ENCODE measurements around the gene FIGNL2. TPM values are rescaled to one million over a fixed set of nuclear protein-coding genes. Genes with fewer than 3 reads are reported as not detected.

The FIGNL2 gene
- total RNA-seq, 1 donor from 2014 or later = not detected

DNA sequence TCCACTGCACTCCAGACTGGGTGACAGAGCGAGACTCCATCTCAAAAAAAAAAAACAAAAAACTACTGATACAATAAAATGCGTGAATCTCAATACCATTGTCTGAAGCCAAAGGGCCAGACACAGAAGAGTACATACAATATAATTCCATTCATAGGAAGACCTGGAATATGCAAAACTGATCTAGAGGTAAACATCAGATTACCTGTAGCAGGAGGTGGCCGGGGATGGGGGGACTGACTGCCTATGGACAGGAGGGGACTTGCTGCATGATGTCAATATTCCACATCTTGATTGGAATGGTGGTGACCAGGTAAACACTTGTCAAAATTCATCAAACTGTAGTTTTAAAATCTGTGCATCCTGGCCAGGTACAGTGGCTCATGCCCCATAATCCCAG, 12.5 kb upstream of the FIGNL2 start:
- Histone ChIP-seq H3K9me3 (no peaks in the 10 kb centered on the region), H3K4me3 (no peak overlapping the region), H3K36me3 (no peaks in the 10 kb centered on the region), H3K27ac (no peak overlapping the region), H3K27me3 (no peaks in the 10 kb centered on the region), H3K4me1 (peaks cover 6% of the 10 kb centered on the region in 2 donors)
- no peak for TF ChIP-seq CTCF (IDR thresholded peaks at IDR 0.05)
- DNase-seq (ENCODE audit: low spot score in 2 of 2) = no peak
- intact Hi-C loops (cut with DNase I) = no loop called here

GRCh38 chr12:51855586-51856428, 7.3 kb upstream of the FIGNL2 start:
- DNase-seq (ENCODE audit: low spot score in 2 of 2) = no peak
- Histone ChIP-seq H3K4me3 (peak overlapping the region in 1 of 2 donors; percentile 52), H3K4me1 (no peaks in the 10 kb centered on the region), H3K9me3 (no peaks in the 10 kb centered on the region), H3K27me3 (no peaks in the 10 kb centered on the region), H3K36me3 (no peaks in the 10 kb centered on the region), H3K27ac (no peak overlapping the region)
- TF ChIP-seq CTCF (IDR thresholded peaks at IDR 0.05) = no peak
- intact Hi-C loops (cut with DNase I) = no loop called here

DNA sequence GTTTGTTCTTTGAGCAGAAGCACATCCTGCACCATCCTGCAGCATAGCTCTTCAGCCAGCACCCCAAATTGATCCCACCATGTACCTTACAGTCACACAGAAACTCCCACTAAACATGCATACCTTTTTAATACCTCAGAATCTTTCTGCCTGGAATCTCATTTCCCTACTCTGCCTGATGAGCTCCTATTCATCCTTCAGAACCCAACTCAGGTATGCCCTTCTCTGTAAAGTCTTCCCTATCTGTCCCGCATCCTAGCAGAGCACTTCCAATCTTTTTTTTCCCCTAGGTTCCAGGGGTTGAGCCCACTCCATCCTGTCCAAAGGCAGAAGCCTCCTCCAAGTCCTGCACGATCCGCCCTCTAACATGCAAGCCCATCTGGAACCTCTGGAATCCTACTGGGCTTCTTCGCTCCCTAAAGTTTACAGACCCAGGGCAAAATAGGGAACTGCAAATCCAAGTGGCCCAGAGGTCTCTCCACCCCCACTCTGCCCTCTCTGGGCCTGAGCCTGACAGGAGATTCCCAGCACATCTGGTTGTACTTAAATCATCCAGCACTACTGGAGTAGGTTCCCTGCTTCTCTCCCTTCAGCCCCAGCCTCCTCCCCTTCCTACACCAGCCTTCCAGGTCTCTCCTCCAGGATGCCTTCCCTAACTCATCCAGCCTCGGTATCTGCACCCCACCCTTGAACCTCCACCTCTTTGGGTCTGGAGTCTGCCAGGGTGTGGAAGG, 4.1 kb upstream of the FIGNL2 start:
- Histone ChIP-seq H3K4me3 (no peak overlapping the region), H3K36me3 (no peaks in the 10 kb centered on the region), H3K27ac (no peak overlapping the region), H3K9me3 (no peaks in the 10 kb centered on the region), H3K27me3 (peaks cover 8% of the 10 kb centered on the region), H3K4me1 (peaks cover 0 to 7% of the 10 kb centered on the region in 2 donors)
- no peak for TF ChIP-seq CTCF (IDR thresholded peaks at IDR 0.05)
- DNase-seq (ENCODE audit: low spot score in 2 of 2) = no peak
- intact Hi-C loops (cut with DNase I) = no loop called here

GRCh38 chr12:51851413-51852124, 3.1 kb upstream of the FIGNL2 start:
- H3K4me3 ChIP-seq = no peak overlapping the region
- H3K27ac ChIP-seq = no peak overlapping the region
- intact Hi-C loops (cut with DNase I) = no loop called here
- H3K4me1 ChIP-seq = peaks cover 0 to 14% of the 10 kb centered on the region in 2 donors
- no peaks in the 10 kb centered on the region for H3K36me3 ChIP-seq
- no peak for TF ChIP-seq CTCF (IDR thresholded peaks at IDR 0.05)
- H3K9me3 ChIP-seq = no peaks in the 10 kb centered on the region
- peaks cover 16% of the 10 kb centered on the region for H3K27me3 ChIP-seq
- DNase-seq (ENCODE audit: low spot score in 2 of 2) = no peak

- H3K27ac ChIP-seq = no peak overlapping the region
- no peaks in the 10 kb centered on the region for H3K36me3 ChIP-seq
- H3K9me3 ChIP-seq = no peaks in the 10 kb centered on the region
- H3K4me1 ChIP-seq = peaks cover 0 to 14% of the 10 kb centered on the region in 2 donors
- no peak for TF ChIP-seq CTCF (IDR thresholded peaks at IDR 0.05)
- H3K4me3 ChIP-seq = no peak overlapping the region
- DNase-seq (ENCODE audit: low spot score in 2 of 2) = no peak
- intact Hi-C loops (cut with DNase I) = no loop called here
- peaks cover 18% of the 10 kb centered on the region for H3K27me3 ChIP-seq
Observed at GRCh38 chr12:51850965-51851299, 2.4 kb upstream of the FIGNL2 start.
